ENCODE measurements around the gene CSK. TPM values are rescaled to one million over a fixed set of nuclear protein-coding genes. Genes with fewer than 3 reads are reported as not detected.

The CSK gene
- total RNA-seq, 4 donors from 2014 or later, result 30.6 to 130 (median 45.2) TPM

DNA sequence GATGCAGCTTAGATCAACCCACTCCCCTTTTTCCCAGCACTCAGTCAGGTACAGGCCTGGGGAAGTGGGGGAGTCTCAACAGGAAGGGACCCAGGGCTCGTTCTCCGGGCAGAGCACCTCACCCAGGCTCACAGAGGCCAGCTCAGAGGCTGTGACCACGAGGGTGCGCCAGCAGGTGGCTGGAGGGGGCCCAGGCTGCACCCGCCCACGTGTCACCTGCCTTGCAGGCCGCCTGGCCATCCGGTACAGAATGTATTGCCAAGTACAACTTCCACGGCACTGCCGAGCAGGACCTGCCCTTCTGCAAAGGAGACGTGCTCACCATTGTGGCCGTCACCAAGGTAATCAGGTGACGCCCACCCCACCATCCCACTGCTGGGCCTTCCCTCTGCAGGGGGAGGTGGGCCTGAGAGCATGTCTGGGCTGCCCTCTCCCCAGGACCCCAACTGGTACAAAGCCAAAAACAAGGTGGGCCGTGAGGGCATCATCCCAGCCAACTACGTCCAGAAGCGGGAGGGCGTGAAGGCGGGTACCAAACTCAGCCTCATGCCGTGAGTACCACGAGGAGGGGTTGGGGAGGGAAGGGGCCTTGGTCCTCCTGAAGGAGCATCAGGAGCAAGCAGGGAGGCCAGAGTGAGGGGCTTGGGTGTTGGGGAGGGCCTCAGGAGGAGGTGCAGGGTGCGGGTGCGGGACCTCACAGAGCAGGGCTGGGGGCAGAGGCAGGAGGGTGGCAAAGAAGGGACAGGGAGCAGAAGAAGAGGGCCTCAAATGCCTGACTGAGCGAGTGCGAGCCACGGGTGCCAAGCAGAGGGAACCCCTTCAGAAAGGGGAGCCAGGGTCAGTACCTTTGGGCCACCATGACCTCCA, 16.7 kb downstream of the CSK start:
- no peaks in the 10 kb centered on the region for H3K27me3 ChIP-seq
- 80 to 83% methylated on average over 12 to 13 of the region's 25 CpGs for WGBS, 2 donors
- DNase-seq, result no peak
- no peaks in the 10 kb centered on the region for H3K9me3 ChIP-seq
- no peak overlapping the region for H3K4me3 ChIP-seq
- peaks cover 36 to 71% (median 37%) of the 10 kb centered on the region in 3 donors for H3K4me1 ChIP-seq
- H3K36me3 ChIP-seq, result peaks cover 25 to 70% (median 33%) of the 10 kb centered on the region in 3 donors
- peak in 1 of 6 experiments; percentile 35 for TF ChIP-seq CTCF (IDR thresholded peaks at IDR 0.05)
- TF ChIP-seq POLR2A (IDR thresholded peaks at IDR 0.05), result no peak
- intact Hi-C loops (cut with DNase I), result no loop called here
- peak overlapping the region; percentile 83 to 92 (median 84) for H3K27ac ChIP-seq

- 50 to 62% methylated on average over 6 to 9 of the region's 16 CpGs for WGBS, 2 donors
- Histone ChIP-seq H3K27ac (peak overlapping the region; percentile 83 to 92 (median 84)), H3K36me3 (peaks cover 27 to 78% (median 33%) of the 10 kb centered on the region in 3 donors), H3K27me3 (no peaks in the 10 kb centered on the region), H3K4me3 (no peak overlapping the region), H3K9me3 (no peaks in the 10 kb centered on the region), H3K4me1 (peaks cover 29 to 64% (median 33%) of the 10 kb centered on the region in 3 donors)
- no peak for DNase-seq
- intact Hi-C loops (cut with DNase I), result no loop called here
- TF ChIP-seq CTCF (IDR thresholded peaks at IDR 0.05), result no peak
- no peak for TF ChIP-seq POLR2A (IDR thresholded peaks at IDR 0.05)
Measured at GRCh38 chr15:74799255-74799855, 17.5 kb downstream of the CSK start.

DNA sequence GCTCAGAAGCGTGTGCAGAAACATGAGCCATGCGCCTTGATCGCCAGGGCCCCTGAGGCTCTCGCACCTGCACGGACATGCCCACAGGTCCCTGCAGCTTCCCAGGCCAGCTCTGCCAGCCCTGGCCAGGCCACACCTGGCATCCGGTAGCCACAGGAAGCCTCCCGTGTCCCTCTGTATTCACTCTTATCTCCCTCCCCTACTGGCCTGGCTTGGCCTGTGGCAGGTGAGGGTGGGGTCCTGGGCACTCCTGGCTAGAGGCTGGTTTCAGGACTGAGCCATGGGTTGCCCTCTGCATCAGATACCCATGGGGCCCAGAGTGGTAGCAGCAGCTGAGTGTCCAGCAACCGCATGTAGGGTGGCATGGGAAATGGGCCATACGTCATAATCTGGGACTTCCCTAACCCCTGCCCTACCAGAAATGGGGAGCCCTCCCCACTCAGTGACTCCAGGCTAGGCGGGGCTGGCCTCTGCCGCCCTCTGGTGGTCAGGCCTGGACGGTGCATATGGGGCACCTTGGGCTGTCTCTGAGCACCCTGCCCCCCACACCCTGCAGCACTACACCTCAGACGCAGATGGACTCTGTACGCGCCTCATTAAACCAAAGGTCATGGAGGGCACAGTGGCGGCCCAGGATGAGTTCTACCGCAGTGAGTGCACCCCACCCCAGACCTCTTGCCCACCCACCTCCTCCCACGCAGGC, 18.1 kb downstream of the CSK start:
- WGBS, 2 donors, result 24 to 32% methylated on average over 5 to 6 of the region's 18 CpGs
- H3K4me1 ChIP-seq, result peaks cover 24 to 57% (median 29%) of the 10 kb centered on the region in 3 donors
- no peak for DNase-seq
- H3K27me3 ChIP-seq, result no peaks in the 10 kb centered on the region
- peaks cover 27 to 84% (median 33%) of the 10 kb centered on the region in 3 donors for H3K36me3 ChIP-seq
- no peak overlapping the region for H3K4me3 ChIP-seq
- H3K9me3 ChIP-seq, result no peaks in the 10 kb centered on the region
- TF ChIP-seq POLR2A (IDR thresholded peaks at IDR 0.05), result no peak
- TF ChIP-seq CTCF (IDR thresholded peaks at IDR 0.05), result peak; percentile 98 to 99 (median 99)
- intact Hi-C loops (cut with DNase I), result loop anchor here (2.0 to 10.0 kb wide), 2 partner anchors 27 to 105 kb away; partner anchors contain the start of gene FAM219B
- peak overlapping the region; percentile 83 to 92 (median 84) for H3K27ac ChIP-seq

GRCh38 chr15:74800559-74801094, 18.7 kb downstream of the CSK start:
- Histone ChIP-seq H3K9me3 (no peaks in the 10 kb centered on the region), H3K27ac (peak overlapping the region; percentile 83 to 92 (median 84)), H3K4me1 (peaks cover 20 to 51% (median 25%) of the 10 kb centered on the region in 3 donors), H3K4me3 (no peak overlapping the region), H3K27me3 (no peaks in the 10 kb centered on the region), H3K36me3 (peaks cover 27 to 90% (median 33%) of the 10 kb centered on the region in 3 donors)
- WGBS, 2 donors, result 80% methylated on average over 13 of the region's 20 CpGs; no CpG with 5 or more reads in 1 of the 2 donors
- no peak for TF ChIP-seq POLR2A (IDR thresholded peaks at IDR 0.05)
- TF ChIP-seq CTCF (IDR thresholded peaks at IDR 0.05), result no peak
- DNase-seq, result no peak
- intact Hi-C loops (cut with DNase I), result loop anchor here (2.0 to 10.0 kb wide), 2 partner anchors 28 to 104 kb away; partner anchors contain the start of gene FAM219B

Measured in esophagus squamous epithelium (tissue), 5 donors.